ENCODE results near the gene SLFN12. TPM values are rescaled to one million over a fixed set of nuclear protein-coding genes. Genes with fewer than 3 reads are reported as not detected.

SLFN12 gene
- total RNA-seq, 1 experiment from 2014 or later = 12.7 TPM

DNA sequence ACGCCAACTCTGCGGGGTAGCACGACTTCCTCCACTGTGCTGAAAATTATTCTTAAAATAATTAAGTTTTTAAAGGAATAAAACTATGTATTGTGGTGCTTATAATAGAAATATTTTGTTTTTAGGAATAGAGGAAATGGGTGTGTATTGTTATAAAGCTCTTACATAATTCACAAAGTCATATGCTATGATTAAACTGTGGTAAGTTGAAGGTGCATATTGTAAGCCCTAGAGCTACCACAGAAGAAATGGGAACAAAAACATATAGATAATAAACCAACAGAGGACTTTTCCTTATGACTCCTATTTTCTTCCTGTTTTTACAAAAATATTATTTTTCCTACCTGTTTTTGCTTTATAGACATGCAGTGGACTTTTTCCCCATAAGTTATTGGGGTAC lies 54.6 kb downstream of the SLFN12 start:
- no peak for TF ChIP-seq CDX4 (CRISPR knock-in tag; IDR thresholded peaks at IDR 0.05; ENCODE audit: borderline replicate concordance)
- TF ChIP-seq ERG (CRISPR knock-in tag; IDR thresholded peaks at IDR 0.05) = no peak
- no peak for TF ChIP-seq NR3C1 (CRISPR knock-in tag; conservative IDR thresholded peaks at IDR 0.05; ENCODE audit: low read depth)
- no peak for TF ChIP-seq TEAD4 (CRISPR knock-in tag; IDR thresholded peaks at IDR 0.05)
- TF ChIP-seq, protein P1, sequence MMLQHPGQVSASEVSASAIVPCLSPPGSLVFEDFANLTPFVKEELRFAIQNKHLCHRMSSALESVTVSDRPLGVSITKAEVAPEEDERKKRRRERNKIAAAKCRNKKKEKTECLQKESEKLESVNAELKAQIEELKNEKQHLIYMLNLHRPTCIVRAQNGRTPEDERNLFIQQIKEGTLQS (CRISPR knock-in tag; conservative IDR thresholded peaks at IDR 0.05) = no peak
- TF ChIP-seq EMX1 (CRISPR knock-in tag; IDR thresholded peaks at IDR 0.05) = no peak
- no peak for TF ChIP-seq SP1 (CRISPR knock-in tag; conservative IDR thresholded peaks at IDR 0.05)
- no peak for TF ChIP-seq PRRX2 (CRISPR knock-in tag; IDR thresholded peaks at IDR 0.05)
- TF ChIP-seq ZNF121 (CRISPR knock-in tag; IDR thresholded peaks at IDR 0.05) = no peak
- TF ChIP-seq FOXJ3 (CRISPR knock-in tag; IDR thresholded peaks at IDR 0.05; ENCODE audit: borderline replicate concordance) = no peak
- TF ChIP-seq MYBL2 (CRISPR knock-in tag; IDR thresholded peaks at IDR 0.05) = no peak
- no peak for TF ChIP-seq ZSCAN18 (CRISPR knock-in tag; IDR thresholded peaks at IDR 0.05)
- TF ChIP-seq HMGA2 (CRISPR knock-in tag; IDR thresholded peaks at IDR 0.05) = no peak
- TF ChIP-seq, protein P2, sequence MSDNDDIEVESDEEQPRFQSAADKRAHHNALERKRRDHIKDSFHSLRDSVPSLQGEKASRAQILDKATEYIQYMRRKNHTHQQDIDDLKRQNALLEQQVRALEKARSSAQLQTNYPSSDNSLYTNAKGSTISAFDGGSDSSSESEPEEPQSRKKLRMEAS (CRISPR knock-in tag; IDR thresholded peaks at IDR 0.05) = no peak
- no peak for TF ChIP-seq RELA (CRISPR knock-in tag; IDR thresholded peaks at IDR 0.05; ENCODE audit: borderline replicate concordance)
- no peak for TF ChIP-seq STAT6 (CRISPR knock-in tag; conservative IDR thresholded peaks at IDR 0.05; ENCODE audit: low read depth)
- TF ChIP-seq, protein P3, sequence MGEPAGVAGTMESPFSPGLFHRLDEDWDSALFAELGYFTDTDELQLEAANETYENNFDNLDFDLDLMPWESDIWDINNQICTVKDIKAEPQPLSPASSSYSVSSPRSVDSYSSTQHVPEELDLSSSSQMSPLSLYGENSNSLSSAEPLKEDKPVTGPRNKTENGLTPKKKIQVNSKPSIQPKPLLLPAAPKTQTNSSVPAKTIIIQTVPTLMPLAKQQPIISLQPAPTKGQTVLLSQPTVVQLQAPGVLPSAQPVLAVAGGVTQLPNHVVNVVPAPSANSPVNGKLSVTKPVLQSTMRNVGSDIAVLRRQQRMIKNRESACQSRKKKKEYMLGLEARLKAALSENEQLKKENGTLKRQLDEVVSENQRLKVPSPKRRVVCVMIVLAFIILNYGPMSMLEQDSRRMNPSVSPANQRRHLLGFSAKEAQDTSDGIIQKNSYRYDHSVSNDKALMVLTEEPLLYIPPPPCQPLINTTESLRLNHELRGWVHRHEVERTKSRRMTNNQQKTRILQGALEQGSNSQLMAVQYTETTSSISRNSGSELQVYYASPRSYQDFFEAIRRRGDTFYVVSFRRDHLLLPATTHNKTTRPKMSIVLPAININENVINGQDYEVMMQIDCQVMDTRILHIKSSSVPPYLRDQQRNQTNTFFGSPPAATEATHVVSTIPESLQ (CRISPR knock-in tag; IDR thresholded peaks at IDR 0.05) = no peak
- ATAC-seq (no peak), DNase-seq (ENCODE audit: low spot score) (no peak)
- Mint-ChIP-seq H3K27ac (no peak overlapping the region), H3K27me3 (ENCODE audit: low read depth) (peaks cover 86% of the 10 kb centered on the region), H3K9me3 (peaks cover 22% of the 10 kb centered on the region), H3K36me3 (0 out of 2 replicates have a peak, but pooled peaks cover 4% of the 10 kb centered on the region), H3K4me1 (peaks cover 11% of the 10 kb centered on the region), H3K4me3 (no peak overlapping the region)
- ChIA-PET POLR2A (no interaction called here), CTCF (no interaction called here)

GRCh38 chr17:35377068-35377467 lies 55.2 kb downstream of the SLFN12 start:
- Mint-ChIP-seq H3K4me3 (no peak overlapping the region), H3K36me3 (0 out of 2 replicates have a peak, but pooled peaks cover 4% of the 10 kb centered on the region), H3K27me3 (ENCODE audit: low read depth) (peaks cover 87% of the 10 kb centered on the region), H3K9me3 (peaks cover 18% of the 10 kb centered on the region), H3K27ac (no peak overlapping the region), H3K4me1 (peaks cover 11% of the 10 kb centered on the region)
- ChIA-PET POLR2A (no interaction called here), CTCF (no interaction called here)
- no peak for ATAC-seq
- no peak for DNase-seq (ENCODE audit: low spot score)
- TF ChIP-seq ZBTB21 (CRISPR knock-in tag; IDR thresholded peaks at IDR 0.05; ENCODE audit: borderline replicate concordance) (no peak), FOXP1 (CRISPR knock-in tag; IDR thresholded peaks at IDR 0.05; ENCODE audit: borderline replicate concordance) (no peak), ZNF281 (CRISPR knock-in tag; IDR thresholded peaks at IDR 0.05) (no peak), E2F5 (CRISPR knock-in tag; IDR thresholded peaks at IDR 0.05) (no peak), ATF1 (CRISPR knock-in tag; IDR thresholded peaks at IDR 0.05) (no peak), NFATC4 (CRISPR knock-in tag; IDR thresholded peaks at IDR 0.05) (no peak), HMGA2 (CRISPR knock-in tag; IDR thresholded peaks at IDR 0.05) (no peak)
